SHP77 treated with DMSO at 0.1 percent for 48 hours (cell line): ENCODE results near the gene SREBF2.

Source experiments
- DNase-seq: peaks from one replicate; lab custom pipeline; 2025; lab: John Stamatoyannopoulos, UW

The SREBF2 gene

GRCh38 chr22:41876675-41877074, 43.8 kb downstream of the SREBF2 start:
- DNase-seq: no peak

- no peak for DNase-seq
Observed at GRCh38 chr22:41880653-41881052, 47.7 kb downstream of the SREBF2 start.

DNA sequence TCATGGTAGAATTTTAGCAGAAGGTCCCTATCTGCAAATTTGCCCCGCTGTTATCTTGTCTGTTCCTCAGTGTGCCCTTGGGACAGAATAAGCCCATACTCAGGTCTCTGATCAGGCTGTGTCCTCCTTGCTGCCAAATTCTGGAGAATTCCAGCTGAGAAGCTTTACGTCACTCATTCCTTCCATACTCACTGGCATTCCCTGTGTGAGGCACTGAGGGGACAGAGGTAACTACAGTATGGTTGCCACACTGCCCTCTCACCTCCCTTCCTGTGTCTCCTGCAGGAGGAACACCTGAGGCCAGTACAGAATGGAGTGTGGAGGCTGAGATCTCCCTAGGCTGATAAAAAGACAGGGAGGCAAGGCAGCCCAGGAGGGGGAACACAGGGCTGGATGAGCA, 50.5 kb downstream of the SREBF2 start:
- no peak for DNase-seq

- DNase-seq: no peak
Observed at GRCh38 chr22:41885116-41885515, 52.2 kb downstream of the SREBF2 start.

DNA sequence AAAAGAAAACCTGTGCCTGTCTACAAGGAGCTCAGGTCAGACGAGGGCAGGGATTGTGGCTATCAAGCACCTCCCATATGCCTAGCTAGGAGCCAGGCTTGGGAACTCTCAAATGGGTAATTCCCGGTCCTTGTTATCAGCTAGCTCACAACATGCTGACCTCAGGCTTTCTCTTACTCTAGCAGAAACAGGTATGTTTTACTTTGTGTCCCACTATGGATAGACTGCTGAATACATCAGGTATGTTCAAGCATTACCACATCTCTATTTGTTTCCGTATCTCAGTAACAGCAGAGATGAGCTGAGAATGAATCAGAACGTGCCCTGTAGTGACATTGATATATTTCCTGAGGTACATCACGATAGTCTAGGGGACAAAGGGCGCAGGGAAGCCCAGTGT, 52.6 kb downstream of the SREBF2 start:
- no peak for DNase-seq

DNA sequence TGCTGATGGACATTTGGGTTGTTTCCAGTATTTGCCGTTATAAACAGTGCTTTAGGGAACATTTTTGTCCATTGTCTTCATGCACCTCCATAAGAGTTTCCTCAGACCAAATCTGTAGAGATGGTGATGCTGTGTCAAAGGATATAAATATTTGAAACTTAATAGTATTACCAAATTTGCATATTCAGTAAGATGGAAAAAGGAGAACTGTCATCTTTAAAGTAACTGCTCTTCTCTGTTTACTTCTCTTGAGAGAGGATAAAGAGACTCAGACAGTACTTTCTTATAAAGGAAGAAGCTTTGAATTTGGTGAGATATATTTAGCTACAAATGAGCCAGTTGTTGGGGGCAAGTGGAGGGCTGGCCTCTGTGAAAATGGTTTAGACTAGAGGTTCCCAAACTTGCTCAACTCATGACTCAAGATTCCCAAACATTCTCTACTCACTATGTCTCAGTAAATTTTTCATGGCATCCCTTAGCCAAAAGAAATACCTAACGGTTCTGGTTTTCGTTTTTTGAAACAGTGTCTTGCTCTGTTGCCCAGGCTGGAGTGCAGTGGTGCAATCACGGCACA, 55.8 kb downstream of the SREBF2 start:
- no peak for DNase-seq

GRCh38 chr22:41891407-41891806, 58.5 kb downstream of the SREBF2 start:
- no peak for DNase-seq

DNA sequence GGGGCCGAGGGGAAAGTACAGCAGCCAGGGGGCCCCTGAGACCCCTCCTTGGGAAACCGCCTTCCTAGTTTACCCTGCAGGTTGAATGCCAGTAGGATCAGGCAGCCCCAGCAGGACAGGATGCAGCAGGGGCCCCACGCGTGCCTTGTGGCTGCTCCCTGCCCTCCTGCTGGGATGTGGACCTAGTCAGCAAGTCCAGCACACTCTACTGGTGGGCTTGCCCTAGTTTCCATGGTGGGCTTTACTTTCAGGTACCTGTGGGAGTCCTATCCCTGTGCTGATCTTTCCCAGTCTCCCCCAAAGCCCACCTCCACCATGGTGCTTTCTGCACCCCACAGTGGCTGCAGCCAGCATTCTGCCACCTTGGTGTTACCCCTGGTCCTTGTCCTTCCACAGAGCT, 59.8 kb downstream of the SREBF2 start:
- no peak for DNase-seq

- DNase-seq: no peak
Observed at GRCh38 chr22:41893591-41894375, 60.9 kb downstream of the SREBF2 start.

GRCh38 chr22:41898645-41899044, 65.7 kb downstream of the SREBF2 start:
- DNase-seq: no peak

- DNase-seq: no peak
Observed at GRCh38 chr22:41899110-41899509, 66.2 kb downstream of the SREBF2 start.

DNA sequence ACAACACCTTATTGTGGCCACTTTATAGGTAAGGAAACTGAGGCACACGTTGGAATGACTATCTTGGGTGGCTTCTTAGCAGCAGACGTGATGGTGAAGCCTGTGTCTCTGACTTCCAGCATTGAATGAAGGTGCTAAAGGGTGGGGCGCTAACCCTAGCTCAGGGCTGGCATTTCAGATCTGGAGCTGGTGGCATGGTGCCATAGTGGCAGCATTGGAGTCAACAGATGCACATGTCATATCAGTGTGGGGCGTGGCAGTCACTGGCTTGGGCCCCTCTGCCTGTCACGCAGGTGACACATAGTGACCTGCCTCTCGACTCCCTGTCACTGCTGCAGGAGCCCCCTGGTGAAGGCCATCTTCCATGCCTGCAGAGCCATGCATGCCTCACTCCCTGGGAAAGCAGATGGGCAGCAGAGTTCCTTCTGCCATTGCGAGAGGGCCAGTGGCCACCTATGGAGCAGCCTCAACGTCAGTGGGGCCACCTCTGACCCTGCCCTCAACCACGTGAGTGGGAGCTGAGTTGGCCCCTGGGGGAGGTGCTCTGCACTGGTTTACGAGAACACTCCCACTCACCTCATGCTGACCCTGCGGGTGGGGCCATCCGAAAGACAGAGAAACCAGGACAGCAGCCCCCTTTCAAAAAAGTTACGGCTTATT, 67.2 kb downstream of the SREBF2 start:
- DNase-seq: no peak

DNA sequence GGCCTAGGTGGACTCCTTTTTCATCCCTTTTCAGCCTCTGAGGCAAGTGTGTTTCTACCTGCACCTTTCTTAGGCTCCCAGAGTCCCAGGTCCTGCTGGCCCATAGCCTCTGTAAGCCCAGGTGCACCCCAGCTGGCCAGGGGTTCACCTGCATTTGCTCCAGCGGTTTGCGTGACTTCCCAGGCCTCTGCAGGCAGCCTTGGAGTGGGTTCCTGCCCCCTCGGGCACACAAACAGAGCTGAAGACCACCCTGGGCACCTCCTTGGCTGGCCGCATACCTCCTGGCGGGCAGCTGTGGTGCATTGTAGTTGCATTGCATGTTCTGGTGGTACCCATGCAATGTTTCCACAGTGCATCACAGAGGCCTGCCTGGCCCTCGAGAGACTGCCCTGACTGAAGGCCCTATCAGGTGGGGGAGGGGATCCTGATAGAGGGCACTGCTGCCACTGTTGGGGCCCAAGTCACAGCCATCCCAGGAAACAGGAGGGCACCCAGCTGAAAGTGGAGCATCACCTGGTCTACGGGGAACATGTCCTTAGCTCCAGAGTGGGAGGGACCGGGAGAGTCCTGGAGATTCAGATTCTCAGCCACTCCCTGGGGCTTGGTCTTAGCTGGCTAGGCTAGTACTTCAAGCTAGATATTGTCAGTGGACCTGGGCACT, 67.9 kb downstream of the SREBF2 start:
- DNase-seq: no peak

GRCh38 chr22:41902016-41902415, 69.1 kb downstream of the SREBF2 start:
- no peak for DNase-seq

- DNase-seq: no peak
Observed at GRCh38 chr22:41902932-41903421, 70.1 kb downstream of the SREBF2 start.

DNA sequence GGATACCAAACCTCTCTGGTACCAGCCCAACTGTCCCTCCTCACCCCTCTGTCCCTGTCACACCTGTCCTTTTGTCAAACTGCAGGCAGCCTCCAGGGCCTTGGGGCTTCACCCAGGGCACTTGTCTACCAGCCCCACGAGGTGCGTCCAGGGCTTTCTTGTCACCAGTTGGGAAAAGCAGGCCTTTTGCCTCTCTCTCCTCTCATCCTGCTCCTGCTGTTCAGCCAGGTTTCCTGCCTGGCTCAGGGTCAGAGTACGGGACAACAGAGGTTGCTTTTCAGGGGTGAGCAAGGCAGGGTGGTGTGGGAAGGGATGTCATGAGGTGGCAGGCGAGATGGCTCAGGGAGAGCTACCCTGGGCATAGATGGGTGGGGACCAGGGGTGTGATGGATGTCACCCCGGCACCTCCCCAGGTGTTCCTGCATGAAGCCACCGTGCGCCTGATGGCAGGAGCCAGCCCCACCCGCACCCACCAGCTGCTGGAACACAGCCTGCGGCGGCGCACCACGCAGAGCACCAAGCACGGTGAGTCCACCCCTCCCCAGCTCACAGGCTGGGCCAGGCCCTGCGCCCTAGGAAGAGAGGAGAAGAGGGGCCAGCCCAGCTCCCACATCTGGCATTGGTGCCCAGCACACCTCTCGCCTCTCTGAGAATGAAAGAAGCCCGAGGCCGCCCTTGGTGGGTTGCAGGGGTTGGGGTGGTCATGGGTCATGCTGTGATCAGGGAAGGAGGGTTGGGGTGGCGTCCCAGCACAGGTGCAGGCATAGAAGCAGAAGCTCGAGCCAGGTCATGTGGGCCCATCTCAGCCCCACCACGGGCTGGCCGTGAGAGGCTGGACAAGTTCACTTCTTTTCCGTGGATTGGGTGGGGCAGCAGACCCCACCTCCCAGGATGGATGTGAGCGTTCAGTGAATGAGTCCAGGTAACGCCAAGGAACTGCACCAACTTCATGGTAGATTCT, 71.8 kb downstream of the SREBF2 start:
- no peak for DNase-seq

GRCh38 chr22:41905411-41906202, 72.7 kb downstream of the SREBF2 start:
- no peak for DNase-seq

DNA sequence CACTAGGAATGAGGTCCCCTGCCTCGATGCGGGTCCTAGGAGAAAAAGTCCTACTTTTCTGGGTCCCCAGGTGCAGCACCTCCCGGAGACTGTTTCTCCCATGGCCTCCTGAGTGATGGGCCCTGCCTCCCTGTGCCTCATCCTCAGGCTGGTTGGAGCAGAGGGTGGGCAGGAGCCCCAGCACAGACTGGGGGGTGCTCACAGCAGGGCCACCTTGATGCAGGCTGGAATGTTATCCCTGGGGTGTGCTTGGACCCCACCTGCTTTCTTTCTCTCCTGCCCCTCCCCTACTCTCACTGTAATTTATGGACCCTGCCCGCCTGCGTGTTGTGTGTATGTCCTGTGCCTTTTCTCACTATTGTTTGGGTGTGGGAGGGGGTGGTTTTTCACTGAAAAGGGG, 73.9 kb downstream of the SREBF2 start:
- no peak for DNase-seq

GRCh38 chr22:41907436-41908401, 74.8 kb downstream of the SREBF2 start:
- DNase-seq: no peak
